Hematopoietic multipotent progenitor cell treated with erythropoietin and hydrocortisone succinate and interleukin-3 and kit ligand, for 8 days (in vitro differentiated cells): ENCODE measurements around the gene FUT8.
A peak's percentile ranks its signal among the peaks of the same experiment; 100 is the strongest.

ENCODE experiments used
- DNase-seq: peaks from one replicate; pipeline ENCODE4 v3.0.0-alpha.2; 2015

Gene FUT8

DNA sequence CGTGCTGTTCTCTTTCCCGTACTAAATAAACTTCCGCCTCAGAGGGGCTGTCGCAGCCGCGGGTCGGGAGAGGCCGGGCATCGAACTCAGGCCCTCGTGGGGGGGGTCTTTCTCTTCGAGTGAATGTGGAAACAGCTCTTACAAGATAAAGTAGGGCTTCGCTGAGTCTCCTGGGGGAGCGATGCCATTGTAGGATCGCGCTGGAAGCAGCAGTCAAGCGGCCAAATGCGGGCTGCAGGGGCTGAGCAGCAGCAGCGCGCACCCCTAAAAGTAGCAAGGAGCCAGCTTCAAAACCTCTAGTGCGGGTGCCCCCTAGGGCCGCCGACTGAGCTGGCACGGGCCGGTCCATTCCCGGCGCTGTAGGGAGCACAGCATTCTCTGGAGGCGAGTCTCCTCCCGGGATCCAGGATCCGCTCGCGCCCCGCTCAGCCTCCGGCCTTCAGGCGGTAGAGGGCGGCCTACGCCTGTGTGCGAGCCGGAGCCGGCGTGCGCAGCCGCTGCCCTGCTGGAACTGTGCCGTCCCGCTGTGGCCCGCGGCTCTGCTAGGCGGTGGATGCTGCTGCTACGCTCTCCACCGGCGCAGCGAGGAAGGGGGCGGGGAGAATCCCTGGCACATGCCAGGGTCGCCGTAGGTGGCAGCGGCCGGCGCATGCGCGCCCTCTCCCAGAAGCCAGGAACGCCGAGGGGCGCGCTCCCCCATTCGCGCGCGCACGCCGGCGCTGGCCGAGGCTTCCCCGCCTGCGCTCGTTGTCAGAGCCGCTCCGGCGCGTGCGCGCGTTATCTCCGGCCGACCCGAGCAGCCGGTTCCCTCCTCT lies at the start of gene FUT8:
TSS of gene FUT8 (plus strand) at position 699 of the 815 bp plus-strand sequence. CDS start 148,834 bp downstream, outside the sequence.
- peak; percentile 94 for DNase-seq

DNA sequence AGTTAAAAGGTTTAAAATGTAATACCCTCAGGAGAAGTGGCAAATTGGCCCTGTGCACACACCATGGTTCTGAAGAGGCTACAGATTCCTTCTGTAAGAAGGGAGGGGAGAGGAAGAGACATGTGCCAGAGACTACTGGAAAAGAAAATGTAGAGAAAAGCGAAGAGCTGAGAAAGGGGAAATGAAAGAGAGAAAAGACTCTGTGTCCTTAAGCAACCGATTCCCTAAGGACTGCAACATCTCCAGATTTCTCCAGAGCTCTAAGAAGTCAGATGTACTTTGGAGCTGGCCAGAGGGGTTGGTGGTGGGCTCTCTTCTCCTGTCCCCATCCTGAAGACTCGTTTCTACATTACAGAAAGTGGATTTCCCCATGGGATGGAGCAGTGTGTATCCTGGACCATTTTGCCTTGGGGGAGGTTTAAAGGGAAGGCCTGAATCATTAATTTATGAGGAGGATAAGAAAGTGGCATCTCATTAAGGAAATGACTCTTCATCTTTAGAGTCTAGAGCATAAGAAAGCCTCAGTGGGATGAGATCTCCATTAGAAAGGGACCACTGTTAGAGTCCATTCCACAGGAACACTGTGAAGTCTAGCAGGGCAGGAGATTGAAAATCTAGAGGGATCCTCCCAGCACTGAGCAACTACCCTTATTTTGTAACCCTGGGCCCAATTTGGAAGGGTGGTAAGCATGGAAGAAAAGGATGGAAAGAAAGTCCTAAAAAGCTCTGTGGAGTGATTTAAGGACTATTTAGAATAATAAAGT lies 45.5 kb upstream of the FUT8 start:
- no peak for DNase-seq

DNA sequence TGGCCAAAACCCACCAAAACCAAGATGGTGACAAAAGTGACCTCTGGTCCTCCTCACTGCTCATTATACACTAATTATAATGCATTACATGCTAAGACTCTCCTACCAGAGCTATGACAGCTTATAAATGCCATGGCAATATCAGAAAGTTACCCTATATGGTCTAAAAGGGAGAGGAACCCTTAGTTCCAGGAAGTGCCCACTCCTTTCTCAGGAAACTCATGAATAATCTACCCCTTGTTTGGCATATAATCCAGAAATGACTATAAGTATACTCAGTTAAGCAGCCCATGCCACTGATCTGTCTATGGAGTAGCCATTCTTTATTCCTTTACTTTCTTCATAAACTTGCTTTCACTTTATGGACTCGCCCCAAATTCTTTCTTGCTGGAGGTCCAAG lies 43.0 kb upstream of the FUT8 start:
- DNase-seq, result peak; percentile 80

DNA sequence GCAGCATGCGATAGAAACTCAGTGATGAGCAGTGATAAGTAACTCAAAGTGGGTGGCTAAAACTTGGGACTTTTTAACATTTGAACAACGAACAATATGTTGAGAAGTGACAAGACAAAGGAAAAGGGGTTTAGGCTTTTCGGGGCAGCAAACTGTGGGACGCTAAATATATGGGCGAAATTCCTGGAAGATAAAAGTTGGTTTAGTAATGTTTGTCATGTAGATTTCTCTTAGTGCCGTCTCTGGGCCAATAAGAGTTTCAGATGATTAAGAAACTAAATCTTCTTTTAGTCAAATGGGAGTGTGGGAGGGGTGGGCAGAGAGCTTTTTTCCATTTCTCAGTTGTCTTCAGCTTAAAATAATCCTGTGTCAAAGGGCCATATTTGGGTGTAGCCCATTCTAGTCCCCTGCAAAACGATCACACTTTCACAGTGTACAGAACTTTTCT lies 41.7 kb upstream of the FUT8 start:
- peak; percentile 54 for DNase-seq

DNA sequence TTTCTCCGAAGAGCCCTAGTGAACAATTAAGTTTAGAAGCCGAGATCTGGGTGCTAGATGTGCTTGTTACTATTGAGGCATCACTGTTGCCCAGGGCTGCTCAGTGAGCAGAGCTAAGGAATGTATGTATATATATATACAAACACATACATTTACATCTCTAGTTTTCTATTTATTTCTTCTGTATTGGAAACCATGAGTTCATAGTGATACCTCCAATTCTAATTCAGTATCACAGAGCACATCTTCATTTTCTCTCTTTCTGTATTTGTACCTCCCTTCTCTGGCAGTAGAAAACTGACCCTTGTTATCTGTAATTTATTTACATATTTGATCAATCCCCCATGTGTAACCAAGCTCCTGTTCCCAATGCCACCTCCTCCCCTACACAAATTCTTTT lies 40.7 kb upstream of the FUT8 start:
- no peak for DNase-seq

DNA sequence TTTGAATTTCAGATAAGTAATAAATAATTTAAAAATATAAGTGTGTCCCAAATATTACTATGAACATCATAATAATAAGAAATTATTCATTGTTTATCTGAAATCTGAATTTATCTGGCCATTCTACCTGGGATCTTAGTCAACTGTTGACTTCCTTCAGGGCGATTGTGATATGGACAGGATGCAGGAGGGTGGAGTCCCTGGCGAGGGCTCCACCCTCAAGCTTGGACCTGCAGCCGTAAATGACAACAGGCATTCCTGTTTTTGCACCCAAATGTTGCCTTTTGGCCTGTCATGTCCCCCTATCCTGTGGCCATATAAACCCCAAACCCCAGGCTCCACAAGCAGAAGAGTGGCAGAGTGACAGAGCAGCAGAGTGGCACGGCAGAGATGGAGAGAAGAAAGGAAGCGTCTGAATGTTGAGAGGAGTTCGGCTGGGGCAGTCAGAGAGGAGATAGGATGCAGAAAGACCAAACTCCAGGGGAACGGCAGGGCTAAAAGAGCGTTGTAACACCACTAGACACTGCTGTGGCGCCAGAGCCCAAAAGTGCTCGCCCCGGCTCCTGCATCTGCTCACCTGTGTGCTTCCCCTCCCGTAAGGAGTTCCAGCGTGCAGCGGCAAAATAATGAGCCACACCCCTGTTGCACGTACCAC lies 39.4 kb upstream of the FUT8 start:
- DNase-seq, result peak; percentile 31

DNA sequence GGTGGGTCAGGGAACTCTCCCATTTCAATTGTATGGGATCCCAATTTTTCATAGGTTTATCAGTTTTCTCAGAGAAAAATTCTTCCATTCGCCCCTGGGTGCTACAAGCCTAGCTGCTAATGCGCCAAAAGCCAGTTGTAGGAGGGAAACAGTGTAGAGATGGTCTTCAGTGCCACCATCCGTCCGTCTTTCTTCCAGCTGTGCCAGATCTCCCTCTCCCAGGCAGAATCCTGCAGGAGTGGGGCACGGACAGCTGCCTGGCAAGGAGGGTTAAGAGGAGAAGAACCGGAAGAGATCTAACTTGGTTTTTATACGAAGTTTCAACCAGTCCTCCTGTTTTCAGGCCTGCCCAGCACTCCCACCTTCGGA lies 38.9 kb upstream of the FUT8 start:
- DNase-seq, result no peak

DNA sequence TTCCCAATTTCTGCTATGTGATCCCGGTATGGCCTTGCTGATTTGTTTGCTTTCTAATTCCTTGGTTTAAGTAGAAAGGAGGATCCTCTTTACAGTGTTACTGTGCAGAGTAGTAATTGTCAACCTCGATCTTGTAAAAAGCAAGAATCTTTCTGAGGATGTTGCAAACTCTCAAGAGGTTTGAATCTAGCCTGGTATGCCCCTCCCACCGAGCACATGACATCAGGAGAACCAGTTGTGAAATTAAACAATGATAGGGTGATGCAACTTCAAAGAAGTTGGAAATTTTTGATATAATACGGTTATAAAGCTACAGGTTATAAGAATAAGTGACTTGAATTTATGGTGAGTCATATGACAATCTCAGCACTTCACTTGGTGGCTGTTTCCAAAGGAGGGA lies 35.0 kb upstream of the FUT8 start:
- no peak for DNase-seq

DNA sequence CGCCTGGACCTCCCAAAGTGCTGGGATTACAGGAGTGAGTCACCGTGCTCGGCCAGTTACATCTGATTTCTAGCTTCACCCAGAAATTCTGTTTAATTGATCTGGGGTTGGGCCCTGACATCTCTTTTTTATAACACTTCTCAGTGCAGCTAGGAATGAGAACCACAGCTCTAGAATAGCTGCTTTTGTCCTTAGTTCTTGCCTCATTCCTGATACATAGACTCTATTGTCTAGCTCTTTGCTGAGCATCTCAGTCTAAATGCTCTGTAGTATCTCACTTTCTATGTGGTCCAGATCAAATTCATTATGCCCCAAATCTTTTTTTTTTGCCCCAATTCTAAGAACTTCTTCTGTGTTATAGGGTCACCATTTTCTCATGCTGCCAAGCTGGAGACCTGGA lies 29.9 kb upstream of the FUT8 start:
- DNase-seq, result no peak

DNA sequence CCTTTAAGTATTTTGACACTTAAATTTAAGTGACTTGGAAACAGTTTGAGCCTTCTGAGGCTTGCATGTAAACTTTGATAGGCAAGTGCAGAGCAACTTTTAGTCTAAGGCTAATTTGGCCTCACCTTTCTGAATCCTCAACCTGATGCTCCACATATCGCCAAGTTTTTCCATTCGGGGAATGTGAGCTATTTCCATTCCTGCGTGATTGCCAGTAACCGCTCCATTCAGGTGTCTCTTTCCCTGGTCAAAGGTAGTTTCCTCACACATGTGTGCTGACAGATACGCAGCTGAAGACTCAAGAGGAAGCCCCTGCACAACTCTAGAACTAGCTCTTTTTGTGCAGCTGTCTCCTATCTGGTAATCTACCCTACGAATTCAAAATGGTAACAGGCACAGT lies 25.4 kb upstream of the FUT8 start:
- DNase-seq, result no peak

DNA sequence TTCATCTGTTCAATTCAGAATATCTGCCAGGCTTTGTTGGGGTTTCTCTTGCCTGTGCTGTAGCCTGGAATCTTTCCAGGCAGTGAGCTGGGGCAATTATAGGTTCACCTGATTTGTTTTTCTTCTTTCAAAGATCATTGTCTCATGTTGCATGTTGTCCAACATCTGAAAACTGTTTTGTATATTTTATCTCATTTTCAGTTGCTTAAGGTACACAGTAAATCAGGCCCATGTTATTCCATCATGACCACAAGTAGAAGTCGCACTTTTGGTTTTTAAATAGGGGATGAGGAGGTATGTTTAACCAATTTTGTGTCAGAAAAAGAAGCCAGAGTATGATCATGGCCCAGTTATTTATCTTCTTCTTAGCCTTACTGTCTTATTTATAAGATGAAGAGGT lies 24.9 kb upstream of the FUT8 start:
- DNase-seq, result no peak

DNA sequence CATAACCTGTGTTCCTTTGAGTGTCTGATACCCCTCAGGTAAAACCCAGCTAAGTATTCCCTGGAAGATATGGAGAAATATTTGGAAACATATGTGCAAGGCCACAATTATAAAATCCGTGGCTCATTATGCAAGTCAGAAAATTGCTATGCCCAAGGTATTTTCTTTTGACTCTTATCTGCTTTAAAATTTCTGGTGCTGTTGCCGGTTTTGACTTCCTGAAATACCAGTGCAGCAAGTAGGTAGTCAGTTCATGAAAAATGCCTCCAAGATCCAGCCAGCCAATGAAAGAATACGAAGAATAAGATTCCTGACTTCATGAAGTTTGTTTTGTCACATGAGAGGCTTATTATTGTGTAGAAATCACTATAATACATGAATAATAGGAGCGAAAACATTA lies 20.2 kb upstream of the FUT8 start:
- no peak for DNase-seq

DNA sequence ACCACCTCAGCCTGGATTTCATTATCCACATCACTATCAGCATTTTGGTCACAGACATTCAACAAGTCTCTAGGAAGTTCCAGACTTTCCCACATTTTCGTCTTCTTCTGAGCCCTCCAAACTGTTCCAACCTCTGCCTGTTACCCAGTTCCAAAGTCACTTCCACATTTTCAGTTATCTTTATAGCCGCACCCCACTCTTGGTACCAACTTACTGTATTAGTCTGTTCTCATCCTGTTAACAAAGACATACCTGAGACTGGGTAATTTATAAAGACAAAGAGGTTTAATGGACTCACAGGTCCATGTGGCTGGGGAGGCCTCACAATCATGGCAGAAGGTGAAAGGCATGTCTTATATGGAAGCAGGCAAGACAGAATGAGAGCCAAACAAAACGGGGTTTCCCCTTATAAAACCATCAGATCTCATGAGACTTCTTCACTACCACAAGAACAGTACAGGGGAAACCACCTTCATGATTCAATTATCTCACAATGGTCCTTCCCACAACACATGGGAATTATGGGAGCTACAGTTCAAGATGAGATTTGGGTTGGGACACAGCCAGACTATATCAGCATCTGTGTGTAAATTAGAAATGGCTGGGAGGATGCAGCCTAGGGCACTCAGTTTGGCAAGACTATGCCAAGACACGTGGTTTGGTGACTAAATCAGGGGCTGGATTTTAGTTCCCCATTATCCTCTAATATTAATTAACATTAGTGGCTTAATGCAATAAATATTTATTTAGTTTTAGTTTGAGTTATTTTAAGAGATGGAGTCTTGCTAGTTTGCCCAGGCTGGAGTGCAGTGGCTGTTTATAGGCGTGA lies 16.2 kb upstream of the FUT8 start:
- no peak for DNase-seq

DNA sequence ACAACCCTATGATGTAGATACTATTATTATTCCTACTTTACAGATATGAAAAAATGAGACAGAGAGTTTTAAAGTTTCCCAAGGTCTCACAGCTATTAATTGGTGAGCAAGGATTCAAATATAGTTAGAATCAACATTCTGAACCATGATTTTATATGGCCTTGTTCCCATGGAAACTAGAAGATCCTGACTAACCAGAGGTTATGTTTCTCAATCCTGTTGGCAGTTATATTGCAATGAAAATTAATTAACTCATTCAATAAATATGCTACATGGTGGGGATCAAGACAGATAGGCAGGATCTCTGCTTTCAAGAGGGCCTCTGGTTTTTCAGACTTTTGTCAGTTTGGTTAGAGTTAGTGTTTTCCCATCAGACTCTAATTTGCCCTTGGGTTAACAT lies 9.3 kb upstream of the FUT8 start:
- DNase-seq, result no peak

DNA sequence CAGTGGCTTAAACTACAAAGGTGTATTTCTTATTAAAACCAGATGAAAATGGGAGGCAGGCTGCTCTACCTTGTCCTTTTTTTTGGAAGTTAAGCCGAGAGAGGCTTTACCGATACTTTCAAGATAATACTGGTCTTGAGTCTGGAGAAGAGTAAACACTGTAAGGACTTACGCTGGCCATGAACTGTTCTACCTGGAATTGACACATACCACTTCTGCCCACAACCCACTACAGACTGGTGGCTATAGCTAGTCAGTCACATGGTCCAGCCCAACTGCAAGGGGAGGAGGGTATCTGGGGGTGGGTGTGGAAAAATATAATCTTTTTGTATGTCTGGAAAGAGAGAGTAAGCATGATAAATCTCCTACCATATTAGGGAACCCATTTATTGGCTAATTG lies 4.4 kb upstream of the FUT8 start:
- no peak for DNase-seq

DNA sequence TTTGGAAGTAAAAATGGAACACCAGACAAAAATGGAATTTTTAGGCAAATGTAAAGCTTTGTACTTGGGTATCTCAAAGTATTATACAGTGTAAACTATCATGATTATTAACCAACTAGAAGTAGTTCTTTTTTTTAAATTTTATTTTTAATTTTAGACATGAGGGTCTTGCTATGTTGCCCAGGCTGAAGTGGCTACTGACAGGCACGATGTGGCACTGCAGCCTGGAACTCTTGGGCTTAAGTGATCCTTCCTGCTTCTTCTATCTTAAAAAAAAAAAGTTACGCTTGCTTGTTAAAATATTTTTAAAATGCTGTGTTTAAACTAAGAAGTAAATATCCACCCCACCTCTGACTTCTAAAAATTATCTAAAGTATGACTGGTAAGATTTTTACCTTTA lies 1.9 kb upstream of the FUT8 start:
- DNase-seq, result no peak

DNA sequence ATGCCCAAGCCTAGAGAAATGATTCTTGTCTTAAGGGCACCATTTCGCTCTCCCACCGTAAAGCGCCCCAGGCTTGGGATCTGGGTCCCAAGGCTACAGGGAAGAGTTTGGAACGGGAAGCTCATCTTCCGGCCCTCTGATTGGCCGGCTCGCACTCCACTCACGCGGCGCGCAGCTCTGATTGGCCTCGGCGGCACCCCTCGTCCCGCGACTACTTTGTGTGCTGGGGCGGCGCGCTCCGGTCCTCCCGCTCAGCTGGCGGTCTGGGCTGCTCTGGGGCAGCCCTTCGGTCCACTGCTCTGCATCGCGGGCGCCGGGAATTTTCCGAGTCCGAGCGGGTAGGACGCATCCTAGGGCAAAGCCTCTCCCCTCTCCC lies 886 bp upstream of the FUT8 start:
- DNase-seq, result peak; percentile 91

DNA sequence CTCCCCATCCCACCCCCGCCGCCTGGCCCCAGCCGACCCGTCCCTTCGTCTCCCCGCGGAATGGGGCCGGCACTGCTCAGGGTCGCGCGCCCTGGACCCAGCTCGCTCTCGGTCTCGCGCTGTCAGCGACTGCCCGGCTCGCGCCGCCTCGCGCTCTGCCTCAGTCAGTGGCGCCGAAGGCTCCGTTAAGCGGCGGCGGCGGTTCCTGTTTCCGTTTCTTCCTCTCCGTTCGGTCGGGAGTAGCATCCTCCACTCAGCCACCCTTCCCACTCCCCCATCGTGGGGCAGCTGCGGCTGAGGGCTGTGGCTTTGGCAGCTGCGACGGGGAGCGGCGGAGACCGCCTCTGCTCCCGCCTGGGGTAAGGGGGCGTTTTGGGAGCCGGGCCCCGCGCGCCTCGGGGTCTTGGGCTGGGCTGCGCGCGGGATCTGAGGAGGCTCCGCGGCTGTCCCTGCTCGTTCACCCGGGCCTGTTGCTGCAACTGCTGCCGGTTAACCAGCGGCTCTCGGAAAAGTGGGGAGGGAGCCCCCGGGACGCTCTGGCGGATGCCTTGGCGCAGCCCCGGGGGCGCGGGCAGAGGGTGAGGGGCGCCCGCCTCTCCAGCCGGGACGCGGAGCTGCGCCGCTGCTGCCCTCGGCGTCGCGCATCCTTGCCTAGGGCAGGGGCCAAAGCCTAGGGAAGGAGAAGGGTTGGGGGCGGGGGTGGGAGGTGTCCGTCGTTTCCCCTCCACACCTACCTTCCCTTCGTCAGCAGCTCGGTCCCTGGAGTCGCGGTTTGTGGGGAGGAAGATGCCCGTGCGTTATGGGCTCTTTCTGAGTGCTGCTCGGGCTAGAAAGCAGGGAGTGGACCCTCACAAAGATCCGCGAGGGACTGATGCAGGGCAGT lies 567 bp downstream of the FUT8 start:
- no peak for DNase-seq

DNA sequence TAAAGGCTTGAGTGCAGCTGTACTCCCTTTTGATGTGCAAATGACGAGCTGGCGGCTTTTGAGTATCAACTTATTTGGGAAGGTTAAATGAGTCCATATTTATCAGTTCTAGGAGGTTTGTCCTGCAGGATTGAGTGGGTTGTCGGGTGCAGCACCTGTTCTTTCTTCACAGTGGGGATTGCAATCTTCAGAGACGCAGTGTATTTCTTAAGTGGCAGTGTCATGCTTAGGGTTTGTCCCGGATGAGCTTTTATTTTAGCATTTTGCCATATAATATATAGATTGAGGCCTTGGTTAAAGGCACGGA lies 1.2 kb downstream of the FUT8 start:
- DNase-seq, result peak; percentile 53

DNA sequence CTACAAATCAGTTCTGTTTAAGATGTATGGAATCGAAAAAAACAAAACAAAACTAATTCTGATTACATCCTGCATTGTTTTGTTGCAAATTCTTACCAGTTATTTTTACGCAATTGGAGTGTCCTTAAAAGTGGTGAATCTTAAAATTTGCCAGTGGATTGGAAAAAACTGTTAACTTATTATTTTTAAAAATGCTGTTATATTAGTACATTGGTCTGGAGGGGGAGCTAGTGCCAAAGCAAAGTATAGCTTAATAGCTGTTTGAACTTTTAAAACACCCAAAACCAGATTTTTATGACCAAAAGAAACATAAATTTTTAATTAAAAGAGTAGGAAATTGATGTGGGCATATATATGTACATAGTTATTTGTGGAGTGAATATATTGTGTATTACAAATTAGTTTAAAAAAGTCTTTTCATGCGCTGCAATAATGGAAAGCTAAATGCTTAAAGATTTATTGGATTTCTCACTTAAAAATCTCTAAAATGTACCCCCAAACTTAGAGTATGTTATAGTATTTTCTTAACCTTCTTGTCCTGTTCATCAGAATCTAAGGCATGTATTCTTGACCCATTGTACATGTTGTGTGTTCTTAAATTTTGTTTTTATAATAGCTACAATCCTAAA lies 2.5 kb downstream of the FUT8 start:
- DNase-seq, result peak; percentile 77

DNA sequence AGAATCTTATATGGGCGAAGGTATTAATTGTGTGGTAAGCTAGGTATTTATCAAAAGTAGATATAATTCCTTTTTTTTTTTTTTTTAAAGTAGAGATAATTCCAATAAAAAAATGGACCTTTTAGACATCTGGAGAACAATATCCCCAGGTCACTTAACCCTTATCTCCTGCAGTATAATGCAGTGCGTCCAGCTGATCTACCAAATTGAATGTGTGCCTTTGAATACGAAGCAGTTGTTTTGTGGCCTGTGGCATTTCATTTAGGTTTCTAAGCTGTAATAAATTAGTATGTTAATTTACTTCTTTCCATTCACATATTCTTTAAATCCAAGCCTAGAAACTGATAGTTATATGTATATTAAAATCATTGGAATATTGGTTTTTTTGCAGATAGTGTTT lies 3.1 kb downstream of the FUT8 start:
- DNase-seq, result peak; percentile 52
